Progenitor cell of endocrine pancreas (in vitro differentiated cells): ENCODE data around the gene CTBP2. TPM values are rescaled to one million over a fixed set of nuclear protein-coding genes. Genes with fewer than 3 reads are reported as not detected.

Experiments
- DNase-seq: peaks from one replicate; pipeline ENCODE4 v3.0.0; 2021; ENCODE audit warnings: low spot score; ENCODE audit not compliant: unreplicated experiment
- H3K27ac Mint-ChIP-seq: 2 replicates; pipeline ENCODE4 v1.8.0; 2021; ENCODE audit warnings: mild to moderate bottlenecking, moderate library complexity, mixed read lengths
- H3K27me3 Mint-ChIP-seq: 2 replicates; pipeline ENCODE4 v1.8.0; 2021; ENCODE audit warnings: mixed read lengths
- H3K36me3 Mint-ChIP-seq: 2 replicates; pipeline ENCODE4 v1.8.0; 2022; ENCODE audit warnings: mixed read lengths; ENCODE audit not compliant: insufficient read depth
- H3K4me1 Mint-ChIP-seq: 2 replicates; pipeline ENCODE4 v1.8.0; 2021; ENCODE audit warnings: low read depth, mixed read lengths
- H3K4me3 Mint-ChIP-seq: 2 replicates; pipeline ENCODE4 v1.8.0; 2021; ENCODE audit warnings: low read depth, mild to moderate bottlenecking, moderate library complexity, mixed read lengths
- H3K9me3 Mint-ChIP-seq: 2 replicates; pipeline ENCODE4 v1.8.0; 2021; ENCODE audit warnings: low read depth, mixed read lengths
- total RNA-seq: library from RNA; stranded (reverse); gene quantifications from 2 replicates; pipeline ENCODE4 v1.2.1, GENCODE V29; 2021
- TF ChIP-seq, protein P1 (sequence below): fragments of 200-600 bp; sonication (generic); IDR thresholded peaks from one replicate; pipeline ENCODE4 v1.5.0; 2021; ENCODE audit warnings: antibody characterized with exemption, mild to moderate bottlenecking; ENCODE audit not compliant: unreplicated experiment

Gene CTBP2
- total RNA-seq, 1 donor from 2014 or later: 182 TPM

DNA sequence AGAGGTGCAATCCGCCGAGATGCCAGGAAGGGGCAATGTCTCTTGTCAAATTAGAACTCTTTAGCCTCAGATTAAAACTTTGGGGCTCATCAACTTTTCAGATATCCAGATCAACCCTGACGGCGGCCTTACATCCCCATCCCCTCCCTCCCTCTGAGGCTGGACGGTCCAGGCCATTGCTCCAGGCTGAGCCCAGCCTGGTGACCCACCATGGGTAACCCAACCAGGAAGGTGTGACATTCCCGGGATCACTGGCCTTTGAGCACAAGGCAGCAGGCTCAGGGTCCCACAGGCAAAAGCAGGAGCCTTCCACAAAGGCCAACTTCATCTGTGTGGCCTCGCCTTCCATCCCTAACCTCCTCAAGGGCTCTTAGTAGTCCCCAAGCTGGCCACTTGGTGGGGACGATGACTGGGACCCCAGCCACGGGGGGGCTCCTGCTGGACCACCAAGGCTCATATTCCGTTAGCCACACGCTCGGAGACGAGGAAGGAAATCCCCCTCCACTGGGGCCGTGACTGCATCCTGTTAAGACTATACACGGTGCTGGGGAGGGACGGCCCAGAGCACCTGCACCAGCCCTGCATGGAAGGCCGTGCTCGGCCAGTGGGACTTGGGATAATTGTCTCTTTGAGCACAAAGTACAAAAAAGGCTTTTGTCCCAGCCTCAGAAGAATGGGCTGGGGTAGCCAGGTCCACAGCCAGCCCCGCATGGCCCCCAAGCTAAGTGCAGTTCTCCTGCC is 155.6 kb downstream of the CTBP2 start:
- peak overlapping the region; percentile 47 for H3K27ac Mint-ChIP-seq
- H3K36me3 Mint-ChIP-seq: peaks cover 10% of the 10 kb centered on the region
- no peak for DNase-seq
- H3K4me3 Mint-ChIP-seq: no peak overlapping the region
- no peaks in the 10 kb centered on the region for H3K9me3 Mint-ChIP-seq
- H3K27me3 Mint-ChIP-seq: no peaks in the 10 kb centered on the region
- peaks cover 19% of the 10 kb centered on the region for H3K4me1 Mint-ChIP-seq
- TF ChIP-seq, protein P1, sequence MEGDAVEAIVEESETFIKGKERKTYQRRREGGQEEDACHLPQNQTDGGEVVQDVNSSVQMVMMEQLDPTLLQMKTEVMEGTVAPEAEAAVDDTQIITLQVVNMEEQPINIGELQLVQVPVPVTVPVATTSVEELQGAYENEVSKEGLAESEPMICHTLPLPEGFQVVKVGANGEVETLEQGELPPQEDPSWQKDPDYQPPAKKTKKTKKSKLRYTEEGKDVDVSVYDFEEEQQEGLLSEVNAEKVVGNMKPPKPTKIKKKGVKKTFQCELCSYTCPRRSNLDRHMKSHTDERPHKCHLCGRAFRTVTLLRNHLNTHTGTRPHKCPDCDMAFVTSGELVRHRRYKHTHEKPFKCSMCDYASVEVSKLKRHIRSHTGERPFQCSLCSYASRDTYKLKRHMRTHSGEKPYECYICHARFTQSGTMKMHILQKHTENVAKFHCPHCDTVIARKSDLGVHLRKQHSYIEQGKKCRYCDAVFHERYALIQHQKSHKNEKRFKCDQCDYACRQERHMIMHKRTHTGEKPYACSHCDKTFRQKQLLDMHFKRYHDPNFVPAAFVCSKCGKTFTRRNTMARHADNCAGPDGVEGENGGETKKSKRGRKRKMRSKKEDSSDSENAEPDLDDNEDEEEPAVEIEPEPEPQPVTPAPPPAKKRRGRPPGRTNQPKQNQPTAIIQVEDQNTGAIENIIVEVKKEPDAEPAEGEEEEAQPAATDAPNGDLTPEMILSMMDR: no peak

DNA sequence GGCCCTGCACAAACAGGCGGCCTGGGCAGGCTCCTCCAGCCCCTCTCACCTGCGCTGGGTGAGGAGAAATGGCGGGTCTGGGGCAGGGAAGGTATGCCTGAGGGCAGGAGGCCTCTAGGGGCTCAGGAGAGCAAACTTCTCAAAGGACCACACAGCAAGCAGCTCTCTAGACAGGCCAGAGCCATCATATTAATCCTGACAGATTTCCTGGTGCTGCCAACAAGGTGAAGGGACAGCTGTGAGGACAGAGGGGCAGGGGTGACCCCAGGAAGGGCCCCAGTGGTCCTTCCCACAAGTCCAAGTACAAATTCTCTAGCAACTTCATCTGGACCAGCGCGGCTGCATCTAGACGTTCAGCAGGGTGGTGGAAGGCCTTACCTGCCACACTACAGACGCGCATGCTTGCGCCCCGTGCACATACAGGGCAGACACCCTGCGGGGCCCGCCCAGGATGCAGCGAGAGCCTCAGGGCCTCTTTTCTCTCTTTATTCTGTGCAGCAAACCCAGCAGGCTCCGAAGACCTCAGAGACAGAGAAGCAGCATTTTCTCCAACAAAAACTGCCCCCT is 156.4 kb downstream of the CTBP2 start:
- peak overlapping the region; percentile 47 for H3K27ac Mint-ChIP-seq
- DNase-seq: no peak
- H3K4me3 Mint-ChIP-seq: no peak overlapping the region
- no peaks in the 10 kb centered on the region for H3K9me3 Mint-ChIP-seq
- H3K36me3 Mint-ChIP-seq: peaks cover 8% of the 10 kb centered on the region
- no peaks in the 10 kb centered on the region for H3K27me3 Mint-ChIP-seq
- H3K4me1 Mint-ChIP-seq: peaks cover 12% of the 10 kb centered on the region
- TF ChIP-seq, protein P1: no peak

DNA sequence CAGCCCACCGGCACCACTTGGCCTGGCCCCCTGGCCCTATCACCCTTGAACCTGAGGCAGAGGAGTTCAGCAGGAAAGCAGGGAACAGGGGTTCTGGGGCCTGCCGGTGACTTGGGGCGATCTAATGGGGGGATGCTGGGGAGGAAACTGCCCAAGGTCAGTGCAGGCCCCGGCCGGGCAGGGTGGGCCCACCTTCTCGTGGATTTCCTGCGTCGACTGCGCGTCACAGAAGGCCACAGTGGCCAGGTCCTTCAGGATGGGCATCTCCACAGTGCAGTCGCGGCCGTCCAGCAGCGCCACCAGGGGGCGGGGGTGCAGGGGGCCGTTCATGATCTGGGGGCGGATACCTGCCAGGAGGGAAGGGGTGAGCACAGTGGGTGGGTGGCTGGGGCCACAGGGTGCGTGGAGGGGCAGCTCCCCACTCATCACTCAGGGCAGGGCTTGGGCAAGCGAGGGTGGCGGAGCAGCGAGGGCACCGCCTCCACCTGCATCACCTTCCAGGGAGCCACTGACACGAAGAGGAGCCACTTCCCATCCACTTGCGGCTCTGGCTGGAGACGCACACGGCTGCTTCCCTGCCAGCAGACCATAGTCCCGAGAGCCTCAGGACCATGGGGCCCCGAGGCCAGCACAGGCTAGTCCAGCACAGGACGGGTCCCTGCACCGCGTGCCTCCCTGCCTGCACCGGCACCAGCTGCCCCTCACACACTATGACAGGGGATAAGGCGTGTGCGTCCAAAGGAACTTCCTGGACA is 157.0 kb downstream of the CTBP2 start:
- H3K27ac Mint-ChIP-seq: no peak overlapping the region
- no peaks in the 10 kb centered on the region for H3K9me3 Mint-ChIP-seq
- H3K4me3 Mint-ChIP-seq: no peak overlapping the region
- no peak for DNase-seq
- peaks cover 5% of the 10 kb centered on the region for H3K4me1 Mint-ChIP-seq
- peaks cover 5% of the 10 kb centered on the region for H3K36me3 Mint-ChIP-seq
- no peaks in the 10 kb centered on the region for H3K27me3 Mint-ChIP-seq
- TF ChIP-seq, protein P1: peak; percentile 9

DNA sequence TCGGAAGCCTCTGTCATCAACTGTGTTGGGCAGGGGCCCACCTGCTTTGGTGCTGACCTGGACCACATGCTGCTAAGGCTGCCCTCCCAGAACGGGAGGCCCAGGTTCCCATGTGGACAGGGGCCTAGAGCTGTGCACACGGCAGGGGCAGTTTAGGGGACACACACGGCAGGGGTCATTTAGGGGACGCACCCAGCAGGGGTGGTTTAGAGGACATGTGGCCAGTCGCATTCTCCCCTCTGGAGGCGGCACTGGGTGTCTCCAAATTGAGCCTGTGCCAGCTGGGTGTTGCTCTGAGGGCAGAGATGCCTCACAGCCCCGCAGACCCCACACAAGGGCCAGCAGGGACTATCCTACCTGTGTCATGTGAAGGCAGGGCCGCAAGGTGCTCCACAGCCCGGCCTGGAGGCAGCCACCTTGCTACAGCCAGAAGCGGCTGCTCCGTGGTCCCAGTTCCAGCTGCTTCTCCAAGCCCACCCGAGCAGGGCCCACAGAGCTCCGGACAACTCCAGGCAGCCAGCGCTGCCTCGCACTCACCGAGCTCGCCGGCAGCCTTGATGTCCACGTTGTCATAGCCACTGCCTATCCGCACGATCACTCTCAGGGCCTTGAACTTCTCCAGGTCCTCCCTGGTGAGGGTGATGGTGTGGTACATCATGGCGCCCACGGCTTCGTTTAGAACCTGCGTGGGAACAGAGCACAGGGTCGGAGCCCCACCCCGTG is 157.8 kb downstream of the CTBP2 start:
- DNase-seq: no peak
- no peak overlapping the region for H3K27ac Mint-ChIP-seq
- H3K27me3 Mint-ChIP-seq: no peaks in the 10 kb centered on the region
- H3K36me3 Mint-ChIP-seq: peaks cover 5% of the 10 kb centered on the region
- H3K4me1 Mint-ChIP-seq: peaks cover 2% of the 10 kb centered on the region
- H3K9me3 Mint-ChIP-seq: no peaks in the 10 kb centered on the region
- no peak overlapping the region for H3K4me3 Mint-ChIP-seq
- TF ChIP-seq, protein P1: no peak

DNA sequence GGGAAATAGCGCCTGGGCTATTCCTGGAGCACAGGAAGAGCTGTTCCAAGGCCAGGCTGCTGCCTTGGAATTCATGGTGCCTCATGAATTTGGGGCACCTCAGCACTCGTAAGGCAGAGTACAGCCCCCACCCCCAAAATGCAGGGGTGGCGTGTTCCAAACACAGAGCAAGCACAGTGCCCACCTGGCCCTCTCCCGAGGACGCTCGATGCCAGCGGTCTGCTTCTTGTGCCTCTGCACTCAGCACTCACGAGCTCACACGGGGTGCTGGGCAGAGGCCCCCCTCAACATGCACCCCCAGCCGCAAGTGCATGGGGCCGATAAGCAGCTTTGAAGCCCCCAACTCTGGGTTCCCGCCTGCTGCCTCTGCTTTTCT is 158.3 kb downstream of the CTBP2 start:
- no peak overlapping the region for H3K4me3 Mint-ChIP-seq
- peaks cover 5% of the 10 kb centered on the region for H3K36me3 Mint-ChIP-seq
- DNase-seq: no peak
- H3K9me3 Mint-ChIP-seq: no peaks in the 10 kb centered on the region
- peaks cover 2% of the 10 kb centered on the region for H3K4me1 Mint-ChIP-seq
- H3K27ac Mint-ChIP-seq: no peak overlapping the region
- TF ChIP-seq, protein P1: no peak
- H3K27me3 Mint-ChIP-seq: no peaks in the 10 kb centered on the region
